ENCODE results near the gene TSPAN14.

TSPAN14 gene

GRCh38 chr10:80500572-80501380, 46.7 kb downstream of the TSPAN14 start:
- TF ChIP-seq CTCF (IDR thresholded peaks at IDR 0.05), result no peak

- no peak for TF ChIP-seq CTCF (IDR thresholded peaks at IDR 0.05)
Measured at GRCh38 chr10:80501381-80501912, 47.3 kb downstream of the TSPAN14 start.

GRCh38 chr10:80501913-80502521, 47.9 kb downstream of the TSPAN14 start:
- TF ChIP-seq CTCF (IDR thresholded peaks at IDR 0.05), result no peak

GRCh38 chr10:80502621-80503583, 48.8 kb downstream of the TSPAN14 start:
- no peak for TF ChIP-seq CTCF (IDR thresholded peaks at IDR 0.05)

- no peak for TF ChIP-seq CTCF (IDR thresholded peaks at IDR 0.05)
Measured at GRCh38 chr10:80503584-80504157, 49.6 kb downstream of the TSPAN14 start.

- no peak for TF ChIP-seq CTCF (IDR thresholded peaks at IDR 0.05)
Measured at GRCh38 chr10:80504158-80504811, 50.2 kb downstream of the TSPAN14 start.
